Measurements from ENCODE around the gene ESM1. TPM values are rescaled to one million over a fixed set of nuclear protein-coding genes. Genes with fewer than 3 reads are reported as not detected.

ESM1 gene
- total RNA-seq, 4 donors from 2014 or later: 0.70 to 2.1 TPM; not detected in 2

DNA sequence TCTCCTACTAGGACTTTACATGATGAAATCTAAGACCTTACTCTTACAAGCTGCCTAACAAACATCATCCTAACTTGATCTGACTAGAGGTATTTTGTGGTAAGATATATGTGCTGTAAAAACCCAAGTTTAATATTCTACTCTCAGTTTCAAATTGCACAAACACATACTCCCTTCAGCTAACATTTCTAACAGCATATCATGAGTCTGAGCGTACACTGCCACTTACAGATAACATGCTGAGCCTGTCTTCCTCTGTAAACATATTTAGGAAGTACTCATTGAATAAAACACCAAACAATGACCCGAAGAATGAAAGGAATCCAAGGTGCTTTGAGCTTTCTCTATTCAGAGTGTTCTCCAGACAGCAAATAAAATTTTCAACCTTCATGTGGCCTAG, 7.9 kb upstream of the ESM1 start:
- no peaks in the 10 kb centered on the region for H3K9me3 ChIP-seq
- no peaks in the 10 kb centered on the region for H3K27me3 ChIP-seq
- H3K36me3 ChIP-seq: no peaks in the 10 kb centered on the region
- H3K4me3 ChIP-seq: no peak overlapping the region
- no peaks in the 10 kb centered on the region for H3K4me1 ChIP-seq
- TF ChIP-seq, protein P1, sequence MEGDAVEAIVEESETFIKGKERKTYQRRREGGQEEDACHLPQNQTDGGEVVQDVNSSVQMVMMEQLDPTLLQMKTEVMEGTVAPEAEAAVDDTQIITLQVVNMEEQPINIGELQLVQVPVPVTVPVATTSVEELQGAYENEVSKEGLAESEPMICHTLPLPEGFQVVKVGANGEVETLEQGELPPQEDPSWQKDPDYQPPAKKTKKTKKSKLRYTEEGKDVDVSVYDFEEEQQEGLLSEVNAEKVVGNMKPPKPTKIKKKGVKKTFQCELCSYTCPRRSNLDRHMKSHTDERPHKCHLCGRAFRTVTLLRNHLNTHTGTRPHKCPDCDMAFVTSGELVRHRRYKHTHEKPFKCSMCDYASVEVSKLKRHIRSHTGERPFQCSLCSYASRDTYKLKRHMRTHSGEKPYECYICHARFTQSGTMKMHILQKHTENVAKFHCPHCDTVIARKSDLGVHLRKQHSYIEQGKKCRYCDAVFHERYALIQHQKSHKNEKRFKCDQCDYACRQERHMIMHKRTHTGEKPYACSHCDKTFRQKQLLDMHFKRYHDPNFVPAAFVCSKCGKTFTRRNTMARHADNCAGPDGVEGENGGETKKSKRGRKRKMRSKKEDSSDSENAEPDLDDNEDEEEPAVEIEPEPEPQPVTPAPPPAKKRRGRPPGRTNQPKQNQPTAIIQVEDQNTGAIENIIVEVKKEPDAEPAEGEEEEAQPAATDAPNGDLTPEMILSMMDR (IDR thresholded peaks at IDR 0.05): no peak
- no peak for TF ChIP-seq POLR2A (IDR thresholded peaks at IDR 0.05)
- intact Hi-C loops (cut with DNase I; ENCODE audit: low total_unique reads): no loop called here
- H3K27ac ChIP-seq: no peak overlapping the region
- no peak for DNase-seq

DNA sequence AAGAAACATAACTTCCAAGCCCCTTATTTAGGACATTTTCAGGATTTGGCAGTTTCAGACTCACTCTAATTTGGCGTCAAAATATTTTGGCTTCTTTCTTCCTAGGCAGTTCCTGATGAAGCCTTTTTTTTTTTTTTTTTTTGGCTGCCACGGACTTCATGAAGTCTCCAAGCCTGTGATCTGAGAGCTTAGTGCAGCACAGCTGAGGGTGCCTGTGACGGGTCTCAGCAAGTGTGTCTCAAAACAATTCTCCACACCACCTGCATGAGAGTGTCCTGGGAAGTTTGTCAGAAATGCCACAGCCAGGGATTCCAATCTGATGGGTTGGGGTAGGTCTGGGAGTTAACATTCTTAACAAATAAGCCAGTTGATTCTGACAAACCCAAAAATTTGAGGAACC, 6.0 kb upstream of the ESM1 start:
- intact Hi-C loops (cut with DNase I; ENCODE audit: low total_unique reads): no loop called here
- no peak overlapping the region for H3K4me3 ChIP-seq
- no peaks in the 10 kb centered on the region for H3K4me1 ChIP-seq
- H3K27me3 ChIP-seq: peaks cover 0 to 6% of the 10 kb centered on the region in 2 donors
- no peaks in the 10 kb centered on the region for H3K9me3 ChIP-seq
- DNase-seq: no peak
- no peak overlapping the region for H3K27ac ChIP-seq
- H3K36me3 ChIP-seq: no peaks in the 10 kb centered on the region
- TF ChIP-seq, protein P1 (IDR thresholded peaks at IDR 0.05): no peak
- TF ChIP-seq POLR2A (IDR thresholded peaks at IDR 0.05): no peak

DNA sequence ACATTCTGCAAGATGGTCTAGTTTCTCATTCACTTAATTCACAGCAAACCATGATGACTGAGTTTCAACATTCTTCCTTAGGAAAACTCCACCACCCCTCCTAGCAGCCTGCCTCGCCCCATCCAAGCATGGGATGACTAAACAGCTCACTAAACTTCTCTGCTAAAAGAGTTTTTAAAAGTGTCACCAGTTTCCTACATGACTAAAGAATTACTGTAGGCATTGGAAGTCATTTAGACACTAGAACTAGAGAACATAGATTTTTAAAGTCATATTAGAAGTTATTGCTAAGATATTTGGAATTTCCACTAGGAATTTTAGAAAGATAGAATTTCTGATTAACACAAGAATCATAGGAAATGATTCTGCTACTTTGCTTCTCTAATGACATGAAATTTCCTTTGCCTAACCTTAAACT, 5.5 kb upstream of the ESM1 start:
- Histone ChIP-seq H3K27me3 (peaks cover 0 to 6% of the 10 kb centered on the region in 2 donors), H3K4me3 (no peak overlapping the region), H3K27ac (no peak overlapping the region), H3K9me3 (no peaks in the 10 kb centered on the region), H3K36me3 (no peaks in the 10 kb centered on the region), H3K4me1 (no peaks in the 10 kb centered on the region)
- DNase-seq: no peak
- intact Hi-C loops (cut with DNase I; ENCODE audit: low total_unique reads): no loop called here
- TF ChIP-seq, protein P1 (IDR thresholded peaks at IDR 0.05): no peak
- no peak for TF ChIP-seq POLR2A (IDR thresholded peaks at IDR 0.05)

DNA sequence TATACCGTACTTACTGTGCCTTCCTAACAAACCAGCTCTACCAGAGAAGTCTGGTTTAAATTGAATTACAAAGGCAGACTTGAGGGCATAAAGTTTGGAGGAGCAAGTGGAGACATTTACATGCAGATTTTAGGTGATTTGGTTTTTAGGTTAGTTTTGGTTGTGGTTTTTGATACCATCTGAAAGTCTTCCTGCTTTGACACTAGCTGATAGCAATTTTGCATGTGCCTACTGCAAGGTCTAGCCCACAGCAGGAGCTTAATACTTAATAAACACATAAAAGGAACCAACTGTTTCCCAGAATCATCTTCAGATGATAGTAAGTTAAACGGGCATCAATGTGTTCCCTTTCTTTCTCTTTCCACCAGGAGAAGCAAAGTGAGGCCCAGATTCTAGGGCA, 3.4 kb upstream of the ESM1 start:
- intact Hi-C loops (cut with DNase I; ENCODE audit: low total_unique reads): no loop called here
- Histone ChIP-seq H3K36me3 (no peaks in the 10 kb centered on the region), H3K27me3 (peaks cover 0 to 6% of the 10 kb centered on the region in 2 donors), H3K4me1 (no peaks in the 10 kb centered on the region), H3K9me3 (no peaks in the 10 kb centered on the region), H3K4me3 (no peak overlapping the region), H3K27ac (no peak overlapping the region)
- TF ChIP-seq, protein P1 (IDR thresholded peaks at IDR 0.05): no peak
- no peak for TF ChIP-seq POLR2A (IDR thresholded peaks at IDR 0.05)
- no peak for DNase-seq

DNA sequence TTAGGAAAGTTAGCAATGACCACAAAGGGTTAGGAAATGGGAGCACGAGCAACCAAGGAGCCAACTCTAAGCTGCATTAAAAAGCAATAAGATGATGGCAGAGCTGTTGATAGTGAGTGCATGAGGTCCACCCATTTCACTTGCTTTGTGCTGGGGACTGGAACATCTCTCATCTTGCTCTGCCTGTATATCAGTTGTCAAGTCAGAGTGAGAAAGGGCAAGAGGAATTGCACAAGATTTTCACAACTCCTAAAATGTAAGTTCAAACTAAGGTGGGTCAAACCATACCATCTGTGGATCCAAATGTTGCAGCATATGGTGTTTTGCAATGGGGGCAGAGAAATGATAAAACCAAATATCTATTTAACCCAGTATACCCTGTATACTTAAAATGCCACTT, 2.8 kb upstream of the ESM1 start:
- Histone ChIP-seq H3K27ac (no peak overlapping the region), H3K36me3 (no peaks in the 10 kb centered on the region), H3K4me1 (no peaks in the 10 kb centered on the region), H3K27me3 (peaks cover 0 to 9% of the 10 kb centered on the region in 2 donors), H3K9me3 (no peaks in the 10 kb centered on the region), H3K4me3 (no peak overlapping the region)
- intact Hi-C loops (cut with DNase I; ENCODE audit: low total_unique reads): no loop called here
- no peak for DNase-seq
- TF ChIP-seq, protein P1 (IDR thresholded peaks at IDR 0.05): no peak
- no peak for TF ChIP-seq POLR2A (IDR thresholded peaks at IDR 0.05)

Measured in uterus (tissue), 4 donors.